Nephron progenitor cell (in vitro differentiated cells): Measurements from ENCODE around the gene ELOVL6.
"Not testable (repeated sequence)": the region's sequence is repeated elsewhere in the genome, so short reads cannot be mapped to it uniquely, and the experiment has no call there.

Experiments
- DNase-seq: peaks from one replicate; pipeline ENCODE4 v3.0.0; 2021
- H3K27ac Mint-ChIP-seq: 2 replicates; pipeline ENCODE4 v1.8.0; 2021; ENCODE audit warnings: mild to moderate bottlenecking, moderate library complexity, mixed read lengths
- H3K27me3 Mint-ChIP-seq: 2 replicates; pipeline ENCODE4 v1.8.0; 2021; ENCODE audit warnings: mild to moderate bottlenecking, low read depth, mixed read lengths; ENCODE audit not compliant: poor library complexity
- H3K36me3 Mint-ChIP-seq: 2 replicates; pipeline ENCODE4 v1.8.0; 2021; ENCODE audit warnings: low read depth, mixed read lengths
- H3K4me1 Mint-ChIP-seq: 2 replicates; pipeline ENCODE4 v1.8.0; 2021; ENCODE audit warnings: mixed read lengths
- H3K4me3 Mint-ChIP-seq: 2 replicates; pipeline ENCODE4 v1.8.0; 2021; ENCODE audit warnings: mild to moderate bottlenecking, moderate library complexity, mixed read lengths
- H3K9me3 Mint-ChIP-seq: 2 replicates; pipeline ENCODE4 v1.8.0; 2021; ENCODE audit warnings: mild to moderate bottlenecking, moderate library complexity, mixed read lengths
- TF ChIP-seq, protein P1 (sequence below): fragments of 200-600 bp; sonication (generic); IDR thresholded peaks from 2 replicates; pipeline ENCODE4 v1.5.0; 2021; ENCODE audit warnings: antibody characterized with exemption

Gene ELOVL6

DNA sequence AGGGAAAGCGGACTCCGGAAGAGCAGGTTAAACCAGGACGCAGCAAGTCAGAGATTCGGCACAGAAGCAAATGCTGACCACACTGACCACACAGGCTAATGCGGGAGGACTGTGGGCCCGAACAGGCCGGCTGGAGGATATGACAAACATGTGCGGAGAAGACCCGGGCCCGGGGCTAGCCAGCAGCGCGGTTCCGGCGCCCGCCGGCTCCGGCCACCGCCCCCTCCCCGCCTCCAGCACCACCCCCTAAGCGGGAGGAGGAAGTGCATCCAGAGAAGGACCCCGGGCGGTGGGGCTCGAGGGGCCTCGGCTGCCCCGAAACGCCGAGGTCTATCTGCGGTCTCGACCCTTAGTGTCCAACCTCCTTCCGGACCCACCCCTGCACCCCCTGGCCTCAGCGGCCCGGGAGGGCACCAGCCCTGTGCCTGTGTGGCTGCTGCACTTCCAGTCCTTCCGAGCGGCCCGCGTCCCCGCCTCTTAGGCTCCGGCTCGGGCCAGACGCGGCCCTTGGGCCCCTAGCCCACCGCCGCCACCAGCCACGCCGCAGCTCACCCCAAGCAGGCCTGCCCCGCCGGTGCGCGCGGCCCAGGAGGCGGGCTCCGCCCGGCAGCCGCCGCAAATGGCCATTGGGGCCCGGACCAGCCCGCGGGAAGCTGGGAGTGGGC lies 2.1 kb downstream of the ELOVL6 start:
- Mint-ChIP-seq H3K9me3 (no peaks in the 10 kb centered on the region), H3K4me1 (peaks cover 68% of the 10 kb centered on the region), H3K27me3 (peaks cover 2% of the 10 kb centered on the region), H3K4me3 (peak overlapping the region; percentile 91), H3K36me3 (peaks cover 15% of the 10 kb centered on the region), H3K27ac (peak overlapping the region; percentile 97)
- TF ChIP-seq, protein P1, sequence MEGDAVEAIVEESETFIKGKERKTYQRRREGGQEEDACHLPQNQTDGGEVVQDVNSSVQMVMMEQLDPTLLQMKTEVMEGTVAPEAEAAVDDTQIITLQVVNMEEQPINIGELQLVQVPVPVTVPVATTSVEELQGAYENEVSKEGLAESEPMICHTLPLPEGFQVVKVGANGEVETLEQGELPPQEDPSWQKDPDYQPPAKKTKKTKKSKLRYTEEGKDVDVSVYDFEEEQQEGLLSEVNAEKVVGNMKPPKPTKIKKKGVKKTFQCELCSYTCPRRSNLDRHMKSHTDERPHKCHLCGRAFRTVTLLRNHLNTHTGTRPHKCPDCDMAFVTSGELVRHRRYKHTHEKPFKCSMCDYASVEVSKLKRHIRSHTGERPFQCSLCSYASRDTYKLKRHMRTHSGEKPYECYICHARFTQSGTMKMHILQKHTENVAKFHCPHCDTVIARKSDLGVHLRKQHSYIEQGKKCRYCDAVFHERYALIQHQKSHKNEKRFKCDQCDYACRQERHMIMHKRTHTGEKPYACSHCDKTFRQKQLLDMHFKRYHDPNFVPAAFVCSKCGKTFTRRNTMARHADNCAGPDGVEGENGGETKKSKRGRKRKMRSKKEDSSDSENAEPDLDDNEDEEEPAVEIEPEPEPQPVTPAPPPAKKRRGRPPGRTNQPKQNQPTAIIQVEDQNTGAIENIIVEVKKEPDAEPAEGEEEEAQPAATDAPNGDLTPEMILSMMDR: no peak
- DNase-seq: peak; percentile 67

DNA sequence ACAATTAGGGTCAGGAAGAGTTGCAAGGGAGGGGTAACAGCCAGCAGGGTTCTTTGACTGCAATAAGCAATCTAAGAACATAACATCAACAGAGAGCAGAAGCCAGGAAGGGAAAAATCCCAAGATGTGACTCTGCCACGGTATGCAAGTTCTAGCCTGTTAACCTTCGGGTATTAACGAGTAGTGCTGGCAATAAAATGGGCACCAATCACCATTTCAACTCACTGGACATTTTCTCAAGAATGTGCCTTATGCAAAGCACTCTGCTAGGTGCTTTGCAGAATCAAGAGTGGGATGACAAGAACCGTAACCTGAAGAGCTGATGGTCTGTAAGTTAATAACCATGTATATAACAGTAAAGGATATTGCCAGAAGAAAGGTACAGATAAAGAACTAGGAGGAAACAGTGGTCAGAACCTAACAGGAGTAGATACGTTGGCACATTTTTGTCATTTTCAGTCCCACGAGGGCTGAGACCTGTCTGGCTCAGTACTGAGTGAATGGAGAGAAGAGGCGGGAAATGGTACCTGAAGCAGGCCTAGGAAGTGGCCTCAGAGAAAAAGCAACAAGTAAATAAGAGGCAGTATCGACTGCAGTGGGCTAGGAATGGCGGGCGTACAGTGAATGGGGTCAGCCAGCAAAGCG lies 2.7 kb downstream of the ELOVL6 start:
- H3K9me3 Mint-ChIP-seq: no peaks in the 10 kb centered on the region
- peaks cover 2% of the 10 kb centered on the region for H3K27me3 Mint-ChIP-seq
- peak overlapping the region; percentile 91 for H3K4me3 Mint-ChIP-seq
- no peak for DNase-seq
- H3K27ac Mint-ChIP-seq: peak overlapping the region; percentile 97
- H3K36me3 Mint-ChIP-seq: peaks cover 20% of the 10 kb centered on the region
- TF ChIP-seq, protein P1: no peak
- peaks cover 69% of the 10 kb centered on the region for H3K4me1 Mint-ChIP-seq

DNA sequence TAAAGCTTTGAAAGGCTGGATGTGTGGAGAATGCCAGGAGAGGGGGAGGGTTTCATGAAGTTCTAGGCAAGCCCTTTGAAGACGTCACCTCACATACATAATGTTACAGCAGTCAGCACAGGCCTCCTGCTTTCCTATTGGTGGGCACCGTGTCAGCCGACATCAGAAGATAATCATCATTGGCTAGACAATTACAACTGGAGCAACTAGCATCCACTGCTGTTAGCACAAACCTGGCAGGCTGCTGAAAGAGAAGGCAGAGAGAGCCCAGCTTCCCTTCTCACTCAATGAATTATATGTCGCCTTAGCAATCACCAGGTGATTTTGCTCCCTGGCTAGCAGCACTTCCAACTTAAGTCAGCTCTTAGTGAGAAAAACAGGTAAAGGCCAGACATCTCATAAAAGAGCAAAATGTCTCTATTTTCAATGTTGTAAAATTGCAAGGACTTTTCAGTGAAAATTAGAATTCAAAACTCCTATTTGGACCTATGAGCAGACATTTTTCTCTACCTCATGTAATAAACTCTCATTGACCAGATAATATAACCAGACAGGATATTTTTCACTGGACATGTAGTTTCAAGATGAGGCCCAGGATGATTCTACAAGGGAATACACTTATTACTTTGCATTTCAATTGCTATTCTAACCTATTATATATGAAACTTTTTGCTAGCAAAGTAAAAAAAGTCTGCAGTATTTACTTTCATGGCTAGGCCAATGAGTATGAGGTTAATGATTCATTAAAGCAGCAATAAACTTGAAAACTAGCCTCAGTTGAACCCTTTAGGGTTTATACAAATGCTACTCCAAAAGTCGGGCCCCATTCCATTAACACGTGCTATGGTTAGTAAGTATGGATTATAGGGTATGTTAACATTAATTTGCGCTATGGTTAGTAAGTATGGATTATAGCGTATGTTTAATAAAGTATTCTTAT lies 4.3 kb downstream of the ELOVL6 start:
- H3K9me3 Mint-ChIP-seq: no peaks in the 10 kb centered on the region
- peaks cover 2% of the 10 kb centered on the region for H3K27me3 Mint-ChIP-seq
- peak; percentile 66 for DNase-seq
- TF ChIP-seq, protein P1: no peak
- peaks cover 24% of the 10 kb centered on the region for H3K36me3 Mint-ChIP-seq
- H3K27ac Mint-ChIP-seq: peak overlapping the region; percentile 99
- peak overlapping the region; percentile 67 for H3K4me3 Mint-ChIP-seq
- H3K4me1 Mint-ChIP-seq: peaks cover 54% of the 10 kb centered on the region

DNA sequence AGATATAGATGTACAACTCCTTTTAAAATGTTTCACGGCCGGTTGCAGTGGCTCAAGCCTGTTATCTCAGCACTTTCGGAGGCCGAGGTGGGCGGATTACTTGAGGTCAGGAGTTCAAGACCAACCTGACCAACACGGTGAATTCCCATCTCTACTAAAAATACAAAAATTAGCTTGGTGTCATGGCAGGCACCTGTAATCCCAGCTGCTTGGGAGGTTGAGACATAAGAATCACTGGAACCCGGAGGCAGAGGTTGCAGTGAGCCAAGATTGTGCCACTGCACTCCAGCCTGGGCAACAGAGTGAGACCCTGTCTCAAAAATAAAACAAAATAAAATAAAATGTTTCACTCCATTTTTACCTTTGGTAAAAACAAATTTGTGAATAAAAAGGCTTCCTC lies 5.1 kb downstream of the ELOVL6 start:
- Mint-ChIP-seq H3K36me3 (peaks cover 31% of the 10 kb centered on the region), H3K27ac (peak overlapping the region; percentile 99), H3K4me1 (peaks cover 48% of the 10 kb centered on the region), H3K4me3 (peak overlapping the region; percentile 67)
- DNase-seq, H3K27me3 Mint-ChIP-seq, H3K9me3 Mint-ChIP-seq: not testable (repeated sequence)

DNA sequence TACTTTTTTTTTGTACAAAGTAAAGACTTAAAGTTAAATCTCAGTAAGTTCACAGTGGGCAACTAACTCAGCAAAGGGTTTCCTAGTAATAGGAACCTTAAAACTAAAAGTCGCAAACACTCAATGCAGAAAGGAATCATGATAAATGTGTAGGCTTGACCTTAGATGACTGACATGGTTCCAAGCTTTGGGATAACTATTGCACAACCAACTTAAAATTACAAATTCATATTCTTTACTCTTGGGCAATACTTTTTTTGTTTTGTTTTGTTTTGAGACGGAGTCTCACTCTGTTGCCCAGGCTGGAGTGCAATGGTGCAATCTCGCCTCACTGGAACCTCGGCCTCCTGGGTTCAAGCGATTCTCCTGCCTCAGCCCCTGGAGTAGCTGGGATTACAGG lies 8.2 kb downstream of the ELOVL6 start:
- no peak for DNase-seq
- peaks cover 56% of the 10 kb centered on the region for H3K4me1 Mint-ChIP-seq

More for the DNA sequence above, 8.2 kb downstream of the ELOVL6 start:
- TF ChIP-seq, protein P1: no peak
- H3K36me3 Mint-ChIP-seq: peaks cover 50% of the 10 kb centered on the region
- no peak overlapping the region for H3K4me3 Mint-ChIP-seq
- H3K27ac Mint-ChIP-seq: no peak overlapping the region
- no peaks in the 10 kb centered on the region for H3K27me3 Mint-ChIP-seq
- H3K9me3 Mint-ChIP-seq: no peaks in the 10 kb centered on the region
